ENCODE results near the gene CD1C. TPM values are rescaled to one million over a fixed set of nuclear protein-coding genes. Genes with fewer than 3 reads are reported as not detected.
A peak's percentile ranks its signal among the peaks of the same experiment; 100 is the strongest.

CD1C gene
- total RNA-seq, 1 experiment from 2014 or later = not detected

DNA sequence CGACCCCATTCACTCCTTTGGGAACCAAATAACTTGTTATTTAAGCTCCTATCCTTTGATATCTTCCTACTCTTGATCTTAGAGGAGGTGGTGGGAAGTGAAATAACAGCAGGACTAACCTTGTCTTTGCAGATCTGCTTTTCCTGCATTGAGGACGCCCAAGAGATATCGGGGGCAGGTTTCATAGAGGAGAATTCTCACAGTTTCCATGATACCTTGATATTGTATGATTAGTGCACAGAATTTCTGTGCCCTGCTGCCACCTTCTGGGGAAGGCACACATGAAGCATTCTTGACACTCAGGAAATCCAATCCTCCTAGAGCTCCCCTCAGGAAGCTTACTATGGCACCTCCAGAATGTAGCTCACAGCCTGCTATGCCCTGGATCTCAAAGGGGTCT, 40.0 kb downstream of the CD1C start:
- CTCF ChIA-PET = interaction anchor here (0.6 to 2.0 kb wide), 14 partner anchors 9 to 785 kb away, joined by 3 to 48 read pairs (median 5); no protein-coding TSS in a partner anchor
- Mint-ChIP-seq H3K4me1 (no peaks in the 10 kb centered on the region), H3K27ac (no peak overlapping the region), H3K36me3 (no peaks in the 10 kb centered on the region), H3K4me3 (no peak overlapping the region), H3K9me3 (no peaks in the 10 kb centered on the region), H3K27me3 (ENCODE audit: low read depth) (no peaks in the 10 kb centered on the region)
- peak; percentile 76 for ATAC-seq
- peak; percentile 19 for DNase-seq (ENCODE audit: low spot score)
- POLR2A ChIA-PET = no interaction called here
- TF ChIP-seq, protein P1, sequence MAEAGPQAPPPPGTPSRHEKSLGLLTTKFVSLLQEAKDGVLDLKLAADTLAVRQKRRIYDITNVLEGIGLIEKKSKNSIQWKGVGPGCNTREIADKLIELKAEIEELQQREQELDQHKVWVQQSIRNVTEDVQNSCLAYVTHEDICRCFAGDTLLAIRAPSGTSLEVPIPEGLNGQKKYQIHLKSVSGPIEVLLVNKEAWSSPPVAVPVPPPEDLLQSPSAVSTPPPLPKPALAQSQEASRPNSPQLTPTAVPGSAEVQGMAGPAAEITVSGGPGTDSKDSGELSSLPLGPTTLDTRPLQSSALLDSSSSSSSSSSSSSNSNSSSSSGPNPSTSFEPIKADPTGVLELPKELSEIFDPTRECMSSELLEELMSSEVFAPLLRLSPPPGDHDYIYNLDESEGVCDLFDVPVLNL (CRISPR knock-in tag; IDR thresholded peaks at IDR 0.05; ENCODE audit: borderline replicate concordance, low read depth) = no peak
- TF ChIP-seq ATF2 (CRISPR knock-in tag; IDR thresholded peaks at IDR 0.05; ENCODE audit: borderline replicate concordance, low read depth) = no peak

DNA sequence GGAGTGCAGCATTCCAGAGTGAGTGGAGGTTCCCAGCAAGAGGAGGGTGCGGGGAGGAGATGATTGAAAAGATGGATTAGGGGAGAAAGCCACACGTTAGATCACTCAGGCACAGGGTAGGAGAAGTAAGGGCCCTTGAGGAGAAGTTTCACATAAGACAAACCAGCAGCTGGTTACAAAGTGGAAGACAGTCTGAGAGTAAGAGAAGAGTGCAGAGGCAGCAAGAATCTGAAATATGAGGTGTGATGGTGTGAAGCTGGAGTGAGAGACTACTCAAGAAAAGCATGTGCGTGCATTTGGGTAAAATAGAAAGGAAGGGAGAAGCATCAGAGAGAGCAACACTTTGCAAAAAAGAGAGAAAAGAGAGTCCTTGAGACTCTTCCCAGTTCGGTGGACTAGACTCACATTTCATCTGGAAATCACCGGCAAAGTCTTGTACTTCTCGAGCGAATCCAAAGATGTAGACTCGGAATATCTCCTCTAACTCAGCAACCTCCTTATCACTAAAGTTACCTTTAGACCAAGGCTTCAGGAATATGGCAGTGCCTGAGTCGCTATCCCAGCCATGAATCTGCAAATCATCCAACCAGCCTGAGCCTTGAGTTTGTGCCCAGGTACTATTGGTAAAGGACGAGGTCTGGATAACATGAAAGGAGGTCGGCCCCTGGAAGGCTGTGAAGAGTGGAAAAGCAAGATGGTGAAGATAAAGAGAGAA, 40.8 kb downstream of the CD1C start:
- no peaks in the 10 kb centered on the region for H3K27me3 Mint-ChIP-seq (ENCODE audit: low read depth)
- H3K9me3 Mint-ChIP-seq = no peaks in the 10 kb centered on the region
- ChIA-PET CTCF (interaction anchor here (0.6 to 2.0 kb wide), 15 partner anchors 10 to 786 kb away, joined by 3 to 48 read pairs (median 5); no protein-coding TSS in a partner anchor), POLR2A (no interaction called here)
- TF ChIP-seq, protein P2, sequence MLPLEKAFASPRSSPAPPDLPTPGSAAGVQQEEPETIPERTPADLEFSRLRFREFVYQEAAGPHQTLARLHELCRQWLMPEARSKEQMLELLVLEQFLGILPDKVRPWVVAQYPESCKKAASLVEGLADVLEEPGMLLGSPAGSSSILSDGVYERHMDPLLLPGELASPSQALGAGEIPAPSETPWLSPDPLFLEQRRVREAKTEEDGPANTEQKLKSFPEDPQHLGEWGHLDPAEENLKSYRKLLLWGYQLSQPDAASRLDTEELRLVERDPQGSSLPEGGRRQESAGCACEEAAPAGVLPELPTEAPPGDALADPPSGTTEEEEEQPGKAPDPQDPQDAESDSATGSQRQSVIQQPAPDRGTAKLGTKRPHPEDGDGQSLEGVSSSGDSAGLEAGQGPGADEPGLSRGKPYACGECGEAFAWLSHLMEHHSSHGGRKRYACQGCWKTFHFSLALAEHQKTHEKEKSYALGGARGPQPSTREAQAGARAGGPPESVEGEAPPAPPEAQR (CRISPR knock-in tag; IDR thresholded peaks at IDR 0.05) = no peak
- TF ChIP-seq IRF2 (CRISPR knock-in tag; IDR thresholded peaks at IDR 0.05; ENCODE audit: borderline replicate concordance, low read depth) (no peak), CDX4 (CRISPR knock-in tag; IDR thresholded peaks at IDR 0.05; ENCODE audit: borderline replicate concordance) (no peak), GTF2I (CRISPR knock-in tag; conservative IDR thresholded peaks at IDR 0.05) (no peak), NFATC4 (CRISPR knock-in tag; IDR thresholded peaks at IDR 0.05) (no peak), HMGA2 (CRISPR knock-in tag; IDR thresholded peaks at IDR 0.05) (no peak), OVOL2 (CRISPR knock-in tag; IDR thresholded peaks at IDR 0.05; ENCODE audit: borderline replicate concordance) (no peak), E2F1 (CRISPR knock-in tag; IDR thresholded peaks at IDR 0.05) (no peak), ZNF416 (CRISPR knock-in tag; IDR thresholded peaks at IDR 0.05) (no peak)
- TF ChIP-seq, protein P3, sequence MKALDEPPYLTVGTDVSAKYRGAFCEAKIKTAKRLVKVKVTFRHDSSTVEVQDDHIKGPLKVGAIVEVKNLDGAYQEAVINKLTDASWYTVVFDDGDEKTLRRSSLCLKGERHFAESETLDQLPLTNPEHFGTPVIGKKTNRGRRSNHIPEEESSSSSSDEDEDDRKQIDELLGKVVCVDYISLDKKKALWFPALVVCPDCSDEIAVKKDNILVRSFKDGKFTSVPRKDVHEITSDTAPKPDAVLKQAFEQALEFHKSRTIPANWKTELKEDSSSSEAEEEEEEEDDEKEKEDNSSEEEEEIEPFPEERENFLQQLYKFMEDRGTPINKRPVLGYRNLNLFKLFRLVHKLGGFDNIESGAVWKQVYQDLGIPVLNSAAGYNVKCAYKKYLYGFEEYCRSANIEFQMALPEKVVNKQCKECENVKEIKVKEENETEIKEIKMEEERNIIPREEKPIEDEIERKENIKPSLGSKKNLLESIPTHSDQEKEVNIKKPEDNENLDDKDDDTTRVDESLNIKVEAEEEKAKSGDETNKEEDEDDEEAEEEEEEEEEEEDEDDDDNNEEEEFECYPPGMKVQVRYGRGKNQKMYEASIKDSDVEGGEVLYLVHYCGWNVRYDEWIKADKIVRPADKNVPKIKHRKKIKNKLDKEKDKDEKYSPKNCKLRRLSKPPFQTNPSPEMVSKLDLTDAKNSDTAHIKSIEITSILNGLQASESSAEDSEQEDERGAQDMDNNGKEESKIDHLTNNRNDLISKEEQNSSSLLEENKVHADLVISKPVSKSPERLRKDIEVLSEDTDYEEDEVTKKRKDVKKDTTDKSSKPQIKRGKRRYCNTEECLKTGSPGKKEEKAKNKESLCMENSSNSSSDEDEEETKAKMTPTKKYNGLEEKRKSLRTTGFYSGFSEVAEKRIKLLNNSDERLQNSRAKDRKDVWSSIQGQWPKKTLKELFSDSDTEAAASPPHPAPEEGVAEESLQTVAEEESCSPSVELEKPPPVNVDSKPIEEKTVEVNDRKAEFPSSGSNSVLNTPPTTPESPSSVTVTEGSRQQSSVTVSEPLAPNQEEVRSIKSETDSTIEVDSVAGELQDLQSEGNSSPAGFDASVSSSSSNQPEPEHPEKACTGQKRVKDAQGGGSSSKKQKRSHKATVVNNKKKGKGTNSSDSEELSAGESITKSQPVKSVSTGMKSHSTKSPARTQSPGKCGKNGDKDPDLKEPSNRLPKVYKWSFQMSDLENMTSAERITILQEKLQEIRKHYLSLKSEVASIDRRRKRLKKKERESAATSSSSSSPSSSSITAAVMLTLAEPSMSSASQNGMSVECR (CRISPR knock-in tag; IDR thresholded peaks at IDR 0.05; ENCODE audit: borderline replicate concordance) = no peak
- TF ChIP-seq, protein P4, sequence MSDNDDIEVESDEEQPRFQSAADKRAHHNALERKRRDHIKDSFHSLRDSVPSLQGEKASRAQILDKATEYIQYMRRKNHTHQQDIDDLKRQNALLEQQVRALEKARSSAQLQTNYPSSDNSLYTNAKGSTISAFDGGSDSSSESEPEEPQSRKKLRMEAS (CRISPR knock-in tag; IDR thresholded peaks at IDR 0.05) = no peak
- H3K36me3 Mint-ChIP-seq = no peaks in the 10 kb centered on the region
- H3K4me3 Mint-ChIP-seq = no peak overlapping the region
- H3K4me1 Mint-ChIP-seq = no peaks in the 10 kb centered on the region
- ATAC-seq (no peak), DNase-seq (ENCODE audit: low spot score) (no peak)
- H3K27ac Mint-ChIP-seq = no peak overlapping the region
